Astrocyte (in vitro differentiated cells and primary cell): Measurements from ENCODE around the gene HEMK1.

ENCODE experiments used
- CTCF ChIP-seq: IDR thresholded peaks from 2 replicates; pipeline ENCODE4 v1.5.1; 2011; ENCODE audit warnings: low read depth, mild to moderate bottlenecking, inconsistent platforms, low read length, moderate library complexity; ENCODE audit not compliant: insufficient read depth
- EZH2 ChIP-seq: IDR thresholded peaks from 2 replicates; pipeline ENCODE4 v1.6.1; 2012; ENCODE audit warnings: mild to moderate bottlenecking, low read length, inconsistent platforms; ENCODE audit not compliant: insufficient read depth

DNA sequence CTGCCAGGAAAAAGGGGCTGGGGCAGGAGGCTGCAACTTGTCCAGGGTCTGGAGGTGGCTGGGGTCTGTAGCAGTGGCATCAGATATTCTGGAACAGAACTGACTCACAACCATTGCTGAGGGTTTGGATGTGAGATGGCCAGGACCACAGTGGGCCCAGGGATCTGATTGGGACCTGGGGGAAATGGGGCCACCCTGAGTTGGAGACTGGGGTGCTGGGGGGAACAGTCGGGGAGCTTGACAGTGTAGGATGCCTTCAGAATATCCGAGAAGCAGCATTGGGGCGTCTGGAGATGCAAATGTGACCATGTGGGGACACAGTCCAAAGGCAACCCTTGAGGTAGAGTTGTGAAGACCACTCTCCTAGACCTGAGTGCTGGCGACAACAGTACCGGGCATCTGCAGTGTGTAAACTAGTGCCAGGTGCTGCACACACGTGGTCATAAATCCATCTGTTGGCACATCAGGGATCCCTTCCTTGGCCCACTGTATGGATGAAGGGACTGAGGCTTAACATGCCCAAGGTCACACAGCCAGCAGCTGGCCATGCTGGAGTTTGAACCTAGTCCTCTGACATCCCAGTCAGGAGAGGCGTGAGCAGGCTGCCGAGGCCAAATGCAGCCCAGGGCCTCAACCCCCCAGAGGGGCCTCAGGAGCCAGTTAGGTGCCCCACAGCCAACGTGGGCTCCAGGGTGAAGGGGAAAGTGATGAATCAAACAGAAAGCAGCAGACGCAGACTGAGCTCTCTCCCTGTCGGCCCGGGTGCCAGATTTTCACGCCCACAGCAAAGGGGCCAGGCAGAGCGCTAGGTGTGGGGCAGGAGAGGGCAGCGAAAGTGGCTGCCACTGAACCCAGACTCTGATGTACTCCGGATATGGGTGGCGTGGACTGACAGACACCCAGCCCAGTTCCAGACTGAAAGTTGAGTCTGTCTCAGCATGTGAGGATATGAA, 18.8 kb downstream of the HEMK1 start:
- TF ChIP-seq EZH2: no peak
- TF ChIP-seq CTCF: no peak
